Pons (tissue), 1 donor: Measurements from ENCODE around the gene SUPT5H.

ENCODE experiments used
- DNase-seq: peaks from one replicate; pipeline ENCODE4 v3.0.0-alpha.2; 2016; ENCODE audit warnings: low spot score

SUPT5H gene

DNA sequence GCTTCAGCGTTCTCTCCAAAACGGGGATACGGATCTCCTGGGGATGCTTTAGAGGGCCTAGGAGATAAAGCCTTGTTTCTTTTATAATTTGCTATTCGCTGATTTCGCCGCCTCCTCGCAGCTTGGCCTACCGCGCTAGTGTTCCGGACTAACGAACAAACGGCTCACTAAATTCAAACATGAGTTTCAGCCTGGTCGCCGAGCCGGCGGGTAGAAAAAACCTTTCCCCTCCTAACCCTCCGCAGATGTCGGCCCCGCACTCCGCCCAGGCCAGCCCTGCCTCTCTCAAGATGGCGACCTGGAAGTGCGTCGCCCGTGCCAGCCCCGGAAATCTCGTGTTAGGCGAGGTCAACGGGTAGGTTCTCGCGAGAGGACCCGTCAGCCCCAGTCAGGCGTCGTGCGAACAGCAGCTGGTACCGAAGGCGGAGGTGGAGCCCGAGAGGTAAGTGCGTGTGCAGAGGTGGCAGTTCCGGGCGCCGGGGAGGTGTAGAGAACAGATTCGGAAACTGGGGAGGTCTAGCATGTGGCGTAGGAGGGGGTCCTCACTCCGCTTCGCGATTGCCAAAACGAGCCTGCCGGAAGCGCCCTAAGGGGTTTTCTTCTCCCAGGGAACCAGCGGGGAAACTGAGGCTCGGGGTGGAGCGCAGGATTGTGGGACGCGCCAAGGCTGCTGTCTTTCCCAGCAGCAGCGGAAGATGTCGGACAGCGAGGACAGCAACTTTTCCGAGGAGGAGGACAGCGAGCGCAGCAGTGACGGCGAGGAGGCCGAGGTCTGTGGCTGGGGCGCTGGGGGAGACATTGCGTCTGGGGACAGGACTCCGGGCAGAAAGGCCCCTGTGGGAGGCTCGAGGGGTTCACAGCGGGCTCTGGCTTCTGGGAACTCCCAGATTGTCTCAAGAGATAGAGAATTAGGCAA is at the start of gene SUPT5H:
TSS of gene SUPT5H (plus strand) at position 387 of the 916 bp plus-strand sequence. CDS start at position 696, 309 bp downstream.
- peak; percentile 94 for DNase-seq

- DNase-seq: peak; percentile 77
Measured at GRCh38 chr19:39397360-39398296, 47.8 kb upstream of the SUPT5H start.

GRCh38 chr19:39398297-39398864 is 47.0 kb upstream of the SUPT5H start:
- DNase-seq: peak; percentile 65

DNA sequence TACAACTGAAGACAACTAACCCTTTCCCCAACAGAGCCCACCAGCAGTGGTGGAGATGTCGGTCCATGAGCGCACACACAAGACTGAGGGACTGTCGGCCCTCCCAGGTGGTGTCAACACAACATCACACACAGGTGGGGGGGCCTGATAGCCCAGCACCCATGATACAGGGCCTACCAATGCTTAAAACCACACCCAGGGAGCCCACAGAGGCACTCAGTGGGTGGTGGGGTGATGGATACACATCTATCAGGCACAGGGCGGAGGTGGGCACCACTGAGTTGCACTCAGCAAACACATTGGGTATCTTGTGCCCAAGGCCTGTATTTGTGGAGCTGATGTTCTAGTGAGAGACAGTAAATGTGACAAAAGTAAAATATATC is 45.7 kb upstream of the SUPT5H start:
- DNase-seq: no peak

GRCh38 chr19:39400061-39400460 is 45.3 kb upstream of the SUPT5H start:
- no peak for DNase-seq

DNA sequence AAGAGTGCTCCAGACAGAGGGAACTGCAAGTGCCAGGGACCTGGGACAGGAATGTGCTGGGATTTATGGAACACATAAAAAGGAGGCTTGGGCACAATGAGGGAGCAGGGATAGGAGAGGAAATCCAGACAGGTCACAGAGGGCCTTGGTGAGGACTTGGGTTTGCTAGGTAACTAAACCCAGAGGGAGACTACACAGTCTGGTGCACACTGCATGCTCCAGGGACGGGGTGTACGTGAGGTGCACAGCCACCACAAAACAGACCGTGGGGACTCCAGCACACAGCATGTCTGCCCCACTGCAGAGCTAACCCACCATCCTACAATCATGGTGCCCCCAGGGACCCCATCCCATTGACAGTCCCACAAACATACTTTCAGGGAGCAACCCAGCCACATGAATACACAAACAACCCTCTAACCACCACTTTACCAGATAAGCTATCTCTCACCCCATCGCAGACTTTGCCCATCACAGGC is 44.3 kb upstream of the SUPT5H start:
- DNase-seq: no peak

- peak; percentile 50 for DNase-seq
Measured at GRCh38 chr19:39401549-39402345, 43.6 kb upstream of the SUPT5H start.

- DNase-seq: peak; percentile 65
Measured at GRCh38 chr19:39402346-39403300, 42.8 kb upstream of the SUPT5H start.

DNA sequence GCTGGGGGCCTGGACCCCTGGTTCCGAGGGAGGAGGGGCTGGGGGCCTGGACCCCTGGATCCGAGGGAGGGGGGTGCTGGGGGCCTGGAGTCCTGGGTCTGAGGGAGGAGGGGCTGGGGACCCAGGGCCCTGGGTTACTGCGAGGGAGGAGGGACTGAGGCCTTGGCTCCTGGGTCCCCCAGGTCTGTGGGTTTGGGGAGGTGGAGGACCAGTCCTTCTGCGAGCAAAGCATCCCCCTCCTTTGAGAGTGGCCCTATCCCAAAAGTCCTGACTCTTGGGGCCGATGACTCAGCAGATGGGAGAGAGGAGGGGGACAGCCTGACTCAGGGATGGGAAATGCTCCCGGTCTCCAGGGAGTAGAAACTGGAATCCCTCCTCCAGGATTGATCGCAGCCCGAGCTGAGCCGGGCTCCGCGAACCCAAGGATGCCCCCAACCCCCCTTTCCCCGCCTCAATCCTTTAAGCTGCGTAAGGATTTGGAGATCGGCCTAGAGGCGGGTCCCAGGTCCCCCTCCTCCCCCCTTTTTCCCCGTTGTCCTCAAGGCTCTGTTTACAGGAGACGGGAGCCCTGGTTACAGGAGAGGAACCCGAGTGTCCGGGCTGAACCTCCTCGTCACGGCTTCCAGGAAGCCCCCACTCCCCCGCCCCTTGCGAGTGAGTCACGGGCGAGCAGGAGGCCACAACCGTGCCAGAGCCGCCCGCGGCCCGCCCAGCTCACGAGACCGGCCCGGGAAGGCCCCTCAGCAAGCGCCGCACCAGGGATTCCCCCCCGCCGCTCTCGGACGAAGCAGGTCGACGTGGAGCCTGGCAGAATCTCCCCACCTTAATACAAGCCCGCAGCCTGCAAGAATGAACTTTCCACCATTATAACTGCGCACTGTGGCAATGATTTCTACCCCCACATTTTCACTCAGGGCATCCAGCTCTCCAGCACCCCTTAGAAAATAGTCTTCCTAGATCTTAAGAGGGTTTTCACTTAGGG is 41.8 kb upstream of the SUPT5H start:
- peak; percentile 70 for DNase-seq

DNA sequence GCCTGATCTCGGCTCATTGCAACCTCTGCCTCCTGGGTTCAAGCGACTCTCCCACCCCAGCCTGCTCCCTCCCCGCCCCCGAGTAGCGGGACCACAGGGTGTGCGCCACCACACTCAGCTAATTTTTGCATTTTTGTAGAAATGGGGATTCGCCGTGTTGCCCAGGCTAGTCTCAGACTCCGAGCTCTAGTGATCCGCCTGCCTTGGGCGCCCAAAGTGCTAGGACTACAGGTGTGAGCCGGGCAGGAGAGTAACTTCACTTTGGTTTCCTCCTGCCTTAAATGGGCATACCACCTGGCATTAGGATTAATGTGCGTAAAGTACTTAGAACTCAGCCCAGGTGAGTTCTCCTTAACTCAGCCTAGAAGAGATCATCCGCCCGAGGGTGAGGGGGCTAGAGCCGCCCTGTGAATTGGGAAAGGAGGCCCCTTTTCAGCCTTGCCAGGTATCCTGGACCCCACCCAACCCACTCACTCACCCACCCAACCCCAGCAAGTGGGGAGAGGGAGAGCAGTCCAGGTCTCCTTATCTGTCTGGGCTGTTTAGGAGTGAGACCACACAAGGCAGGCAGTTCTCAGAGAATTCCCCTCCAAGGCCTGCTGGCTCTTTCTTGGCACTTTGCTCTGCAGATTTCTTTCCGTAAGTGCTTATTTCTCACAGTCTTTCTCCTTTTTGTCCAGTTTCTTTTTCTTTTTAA is 40.0 kb upstream of the SUPT5H start:
- DNase-seq: no peak

DNA sequence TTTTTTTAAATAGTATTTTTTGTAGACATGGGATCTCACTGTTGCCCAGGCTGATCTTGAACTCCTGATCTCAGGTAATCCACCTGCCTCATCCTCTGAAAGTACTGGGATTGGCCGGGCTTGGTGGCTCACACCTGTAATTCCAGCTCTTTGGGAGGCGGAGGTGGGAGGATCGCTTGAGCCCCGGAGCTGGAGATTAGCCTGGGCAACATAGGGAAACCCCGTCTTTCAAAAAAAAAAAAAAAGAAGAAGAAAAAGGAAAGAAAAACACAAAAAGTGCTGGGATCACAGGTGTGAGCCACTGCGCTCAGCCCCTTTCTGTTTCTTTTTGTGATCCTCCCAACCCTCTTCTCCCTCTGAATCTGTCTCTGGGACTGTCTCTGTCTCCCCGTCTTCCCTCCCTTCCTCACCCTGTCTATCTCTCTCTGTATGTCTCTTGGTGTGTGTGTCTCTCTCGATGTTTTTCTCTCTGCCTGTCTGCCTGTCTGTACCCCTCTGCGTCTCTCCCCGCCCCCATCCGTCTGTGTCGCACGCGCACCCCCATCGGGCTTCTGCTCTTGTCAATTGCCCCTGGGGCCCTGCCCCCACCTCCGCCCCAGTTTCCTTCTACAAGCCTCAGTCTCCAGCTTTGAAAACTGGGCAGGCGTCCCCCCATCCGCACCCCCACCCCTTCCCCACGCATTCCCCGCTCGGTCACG is 39.3 kb upstream of the SUPT5H start:
- DNase-seq: peak; percentile 52

DNA sequence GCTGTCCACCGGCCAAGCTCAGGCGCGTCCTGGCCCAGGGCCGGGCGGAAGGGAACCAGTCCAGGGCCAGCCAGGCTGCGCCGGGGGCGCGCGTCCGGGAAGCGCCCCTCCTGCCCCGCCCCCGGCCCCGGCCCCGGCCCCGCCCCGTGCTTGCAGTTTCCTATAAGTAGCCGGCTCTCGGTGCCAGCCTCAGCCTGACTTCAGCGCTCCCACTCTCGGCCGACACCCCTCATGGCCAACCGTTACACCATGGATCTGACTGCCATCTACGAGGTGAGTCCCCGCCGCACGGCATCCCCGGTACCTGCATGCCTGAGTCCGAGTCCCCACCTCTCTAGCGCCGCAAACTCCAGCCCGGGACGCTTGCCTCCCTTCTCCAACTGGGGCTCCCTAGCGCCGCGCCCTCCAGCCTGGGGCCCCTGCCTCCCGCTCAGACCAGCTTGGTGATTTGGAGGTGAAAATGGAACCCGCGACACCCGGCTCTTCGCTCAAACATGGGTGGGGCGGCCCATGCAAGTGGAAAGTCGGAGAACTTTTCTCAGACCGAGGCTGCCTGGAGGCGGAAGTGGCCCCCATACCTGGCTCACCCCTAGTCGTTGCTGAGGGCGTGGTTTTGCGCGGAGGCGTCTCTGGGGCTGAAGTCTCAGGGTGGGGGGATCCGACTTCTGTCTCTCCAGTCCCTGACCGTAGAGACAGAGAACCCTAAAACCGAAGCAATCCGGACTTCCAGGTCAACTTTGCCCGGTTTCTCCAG is 38.5 kb upstream of the SUPT5H start, which contains the start of gene ZFP36:
TSS of gene ZFP36 (plus strand) at position 192 of the 754 bp plus-strand sequence. CDS start at position 250, 58 bp downstream.
- peak; percentile 59 for DNase-seq

- no peak for DNase-seq
Measured at GRCh38 chr19:39407410-39407659, 38.0 kb upstream of the SUPT5H start.

- DNase-seq: no peak
Measured at GRCh38 chr19:39407660-39408391, 37.6 kb upstream of the SUPT5H start.

DNA sequence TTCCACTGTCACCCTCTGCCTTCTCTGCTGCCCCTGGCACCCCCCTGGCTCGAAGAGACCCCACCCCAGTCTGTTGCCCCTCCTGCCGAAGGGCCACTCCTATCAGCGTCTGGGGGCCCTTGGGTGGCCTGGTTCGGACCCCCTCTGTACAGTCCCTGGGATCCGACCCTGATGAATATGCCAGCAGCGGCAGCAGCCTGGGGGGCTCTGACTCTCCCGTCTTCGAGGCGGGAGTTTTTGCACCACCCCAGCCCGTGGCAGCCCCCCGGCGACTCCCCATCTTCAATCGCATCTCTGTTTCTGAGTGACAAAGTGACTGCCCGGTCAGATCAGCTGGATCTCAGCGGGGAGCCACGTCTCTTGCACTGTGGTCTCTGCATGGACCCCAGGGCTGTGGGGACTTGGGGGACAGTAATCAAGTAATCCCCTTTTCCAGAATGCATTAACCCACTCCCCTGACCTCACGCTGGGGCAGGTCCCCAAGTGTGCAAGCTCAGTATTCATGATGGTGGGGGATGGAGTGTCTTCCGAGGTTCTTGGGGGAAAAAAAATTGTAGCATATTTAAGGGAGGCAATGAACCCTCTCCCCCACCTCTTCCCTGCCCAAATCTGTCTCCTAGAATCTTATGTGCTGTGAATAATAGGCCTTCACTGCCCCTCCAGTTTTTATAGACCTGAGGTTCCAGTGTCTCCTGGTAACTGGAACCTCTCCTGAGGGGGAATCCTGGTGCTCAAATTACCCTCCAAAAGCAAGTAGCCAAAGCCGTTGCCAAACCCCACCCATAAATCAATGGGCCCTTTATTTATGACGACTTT is 36.8 kb upstream of the SUPT5H start:
- no peak for DNase-seq
